SH-SY5Y (cell line): Measurements from ENCODE around the gene ENOX1.

Experiments
- GATA2 ChIP-seq: IDR thresholded peaks from 2 replicates; pipeline ENCODE4 v1.6.1; 2011; ENCODE audit warnings: mild to moderate bottlenecking, low read depth, low read length
- GATA3 ChIP-seq: IDR thresholded peaks from 2 replicates; pipeline ENCODE4 v1.6.1; 2011; ENCODE audit warnings: low read depth, mild to moderate bottlenecking, low read length, moderate library complexity

GRCh38 chr13:43835701-43836100 lies 48.9 kb upstream of the ENOX1 start:
- TF ChIP-seq GATA3: no peak
- no peak for TF ChIP-seq GATA2
